ENCODE measurements around the gene ROBO1. TPM values are rescaled to one million over a fixed set of nuclear protein-coding genes. Genes with fewer than 3 reads are reported as not detected.

ROBO1 gene
- total RNA-seq, 1 donor from 2014 or later, result 250 TPM

- no peaks in the 10 kb centered on the region for H3K27me3 Mint-ChIP-seq (ENCODE audit: unreplicated experiment)
- H3K4me1 Mint-ChIP-seq (ENCODE audit: unreplicated experiment), result peaks cover 33% of the 10 kb centered on the region
- DNase-seq (ENCODE audit: low spot score), result no peak
- TF ChIP-seq, protein P1, sequence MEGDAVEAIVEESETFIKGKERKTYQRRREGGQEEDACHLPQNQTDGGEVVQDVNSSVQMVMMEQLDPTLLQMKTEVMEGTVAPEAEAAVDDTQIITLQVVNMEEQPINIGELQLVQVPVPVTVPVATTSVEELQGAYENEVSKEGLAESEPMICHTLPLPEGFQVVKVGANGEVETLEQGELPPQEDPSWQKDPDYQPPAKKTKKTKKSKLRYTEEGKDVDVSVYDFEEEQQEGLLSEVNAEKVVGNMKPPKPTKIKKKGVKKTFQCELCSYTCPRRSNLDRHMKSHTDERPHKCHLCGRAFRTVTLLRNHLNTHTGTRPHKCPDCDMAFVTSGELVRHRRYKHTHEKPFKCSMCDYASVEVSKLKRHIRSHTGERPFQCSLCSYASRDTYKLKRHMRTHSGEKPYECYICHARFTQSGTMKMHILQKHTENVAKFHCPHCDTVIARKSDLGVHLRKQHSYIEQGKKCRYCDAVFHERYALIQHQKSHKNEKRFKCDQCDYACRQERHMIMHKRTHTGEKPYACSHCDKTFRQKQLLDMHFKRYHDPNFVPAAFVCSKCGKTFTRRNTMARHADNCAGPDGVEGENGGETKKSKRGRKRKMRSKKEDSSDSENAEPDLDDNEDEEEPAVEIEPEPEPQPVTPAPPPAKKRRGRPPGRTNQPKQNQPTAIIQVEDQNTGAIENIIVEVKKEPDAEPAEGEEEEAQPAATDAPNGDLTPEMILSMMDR (IDR thresholded peaks at IDR 0.05; ENCODE audit: unreplicated experiment), result no peak
- no peaks in the 10 kb centered on the region for H3K9me3 Mint-ChIP-seq (ENCODE audit: unreplicated experiment)
- H3K4me3 Mint-ChIP-seq (ENCODE audit: unreplicated experiment), result no peak overlapping the region
- H3K36me3 Mint-ChIP-seq (ENCODE audit: low read depth, unreplicated experiment), result no peaks in the 10 kb centered on the region
- H3K27ac Mint-ChIP-seq (ENCODE audit: unreplicated experiment), result peak overlapping the region; percentile 33
Observed at GRCh38 chr3:78736863-78737262, 1030.9 kb downstream of the ROBO1 start.

DNA sequence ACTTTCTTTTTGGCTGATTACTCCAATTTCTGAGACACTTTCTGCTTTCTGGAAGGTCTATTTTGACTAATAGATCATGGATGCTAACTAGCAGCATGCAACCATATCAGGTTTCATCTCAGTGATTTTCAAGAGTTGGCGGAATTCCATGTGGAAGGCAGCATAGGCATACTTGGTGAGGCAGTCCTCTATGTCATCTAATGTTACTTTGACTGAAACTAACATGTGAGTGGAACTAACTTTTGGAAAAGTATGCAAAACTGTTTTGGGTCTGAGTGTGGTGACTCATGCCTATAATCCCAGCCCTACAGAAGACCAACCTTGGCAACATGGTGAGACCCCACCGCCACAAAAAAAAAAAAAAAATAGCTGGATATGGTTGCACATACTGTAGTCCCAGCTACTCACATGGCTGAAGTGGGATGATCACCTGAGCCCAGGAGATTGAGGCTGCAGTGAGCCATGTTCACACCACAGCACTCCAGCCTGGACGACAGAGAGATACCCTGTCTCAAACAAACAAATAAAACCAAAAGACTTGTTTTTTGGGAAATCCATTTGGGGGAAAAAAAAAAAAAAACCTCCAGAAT, 1033.7 kb downstream of the ROBO1 start:
- no peaks in the 10 kb centered on the region for H3K9me3 Mint-ChIP-seq (ENCODE audit: unreplicated experiment)
- TF ChIP-seq, protein P1 (IDR thresholded peaks at IDR 0.05; ENCODE audit: unreplicated experiment), result no peak
- no peaks in the 10 kb centered on the region for H3K27me3 Mint-ChIP-seq (ENCODE audit: unreplicated experiment)
- H3K27ac Mint-ChIP-seq (ENCODE audit: unreplicated experiment), result no peak overlapping the region
- no peak overlapping the region for H3K4me3 Mint-ChIP-seq (ENCODE audit: unreplicated experiment)
- peaks cover 42% of the 10 kb centered on the region for H3K4me1 Mint-ChIP-seq (ENCODE audit: unreplicated experiment)
- H3K36me3 Mint-ChIP-seq (ENCODE audit: low read depth, unreplicated experiment), result no peaks in the 10 kb centered on the region
- DNase-seq (ENCODE audit: low spot score), result no peak

DNA sequence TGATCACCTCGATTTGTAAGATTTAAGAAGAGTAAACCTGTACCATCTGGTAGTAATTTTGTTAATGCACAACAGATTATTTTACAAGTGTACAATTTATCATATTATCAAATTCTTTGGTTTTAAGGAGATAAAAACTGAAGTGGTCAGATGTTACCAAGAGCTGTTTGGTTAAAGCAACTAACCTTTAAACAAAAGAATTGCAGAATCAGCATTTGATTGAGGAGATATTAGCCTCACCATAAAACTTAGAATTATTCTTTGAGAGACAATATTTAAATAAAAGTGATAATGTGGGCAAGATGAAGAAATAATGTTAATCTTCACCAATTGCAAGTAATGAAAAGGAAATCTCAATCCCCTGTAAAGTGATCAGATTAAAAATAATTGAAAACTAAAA, 1034.9 kb downstream of the ROBO1 start:
- H3K36me3 Mint-ChIP-seq (ENCODE audit: low read depth, unreplicated experiment), result no peaks in the 10 kb centered on the region
- no peaks in the 10 kb centered on the region for H3K27me3 Mint-ChIP-seq (ENCODE audit: unreplicated experiment)

DNA sequence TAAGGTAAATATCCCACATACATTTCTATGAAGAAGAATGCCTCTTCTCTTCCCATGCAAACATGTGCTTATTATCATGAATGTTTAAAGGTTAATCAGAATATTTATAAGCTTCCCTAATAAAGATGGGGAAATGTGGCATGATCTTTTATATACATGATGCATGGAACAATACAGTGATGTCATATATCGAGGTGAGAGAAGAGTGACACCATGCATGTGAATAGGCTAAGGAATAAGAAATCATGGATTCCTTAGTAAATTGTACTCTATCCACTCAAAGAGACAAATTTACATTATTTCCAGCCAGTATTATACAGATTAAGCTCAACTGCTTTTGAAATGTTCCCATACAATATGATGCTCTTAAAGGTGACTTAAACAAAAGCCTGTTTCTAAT, 1035.3 kb downstream of the ROBO1 start:
- no peak for DNase-seq (ENCODE audit: low spot score)
- Mint-ChIP-seq H3K27me3 (ENCODE audit: unreplicated experiment) (no peaks in the 10 kb centered on the region), H3K4me3 (ENCODE audit: unreplicated experiment) (no peak overlapping the region), H3K36me3 (ENCODE audit: low read depth, unreplicated experiment) (no peaks in the 10 kb centered on the region), H3K27ac (ENCODE audit: unreplicated experiment) (no peak overlapping the region), H3K4me1 (ENCODE audit: unreplicated experiment) (peaks cover 38% of the 10 kb centered on the region), H3K9me3 (ENCODE audit: unreplicated experiment) (no peaks in the 10 kb centered on the region)
- TF ChIP-seq, protein P1 (IDR thresholded peaks at IDR 0.05; ENCODE audit: unreplicated experiment), result no peak

More for the DNA sequence above, 1034.9 kb downstream of the ROBO1 start:
- H3K4me1 Mint-ChIP-seq (ENCODE audit: unreplicated experiment), result peaks cover 41% of the 10 kb centered on the region
- DNase-seq (ENCODE audit: low spot score), result no peak
- H3K9me3 Mint-ChIP-seq (ENCODE audit: unreplicated experiment), result no peaks in the 10 kb centered on the region
- TF ChIP-seq, protein P1 (IDR thresholded peaks at IDR 0.05; ENCODE audit: unreplicated experiment), result no peak
- H3K27ac Mint-ChIP-seq (ENCODE audit: unreplicated experiment), result no peak overlapping the region
- H3K4me3 Mint-ChIP-seq (ENCODE audit: unreplicated experiment), result no peak overlapping the region

DNA sequence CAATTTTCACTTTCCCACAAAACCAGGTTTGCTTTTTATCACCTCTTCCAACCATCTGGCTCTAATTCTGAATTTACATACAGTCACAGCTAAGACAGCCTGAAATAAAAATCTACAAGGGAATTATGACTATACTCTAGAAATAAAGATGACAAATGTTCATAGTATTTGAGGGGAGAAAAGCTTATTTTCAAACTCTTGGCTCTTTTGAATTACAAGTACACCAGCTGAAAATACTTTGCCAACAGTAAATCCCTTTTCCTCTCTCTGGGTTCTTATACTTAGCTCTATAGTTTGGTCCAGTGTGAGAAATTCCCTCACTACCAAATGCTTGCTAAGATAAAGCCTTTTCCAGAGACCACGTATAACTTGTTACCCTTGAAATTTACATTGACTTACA, 1037.9 kb downstream of the ROBO1 start:
- no peak overlapping the region for H3K27ac Mint-ChIP-seq (ENCODE audit: unreplicated experiment)
- TF ChIP-seq, protein P1 (IDR thresholded peaks at IDR 0.05; ENCODE audit: unreplicated experiment), result no peak
- no peaks in the 10 kb centered on the region for H3K36me3 Mint-ChIP-seq (ENCODE audit: low read depth, unreplicated experiment)
- no peak overlapping the region for H3K4me3 Mint-ChIP-seq (ENCODE audit: unreplicated experiment)
- DNase-seq (ENCODE audit: low spot score), result no peak
- H3K9me3 Mint-ChIP-seq (ENCODE audit: unreplicated experiment), result no peaks in the 10 kb centered on the region
- no peaks in the 10 kb centered on the region for H3K27me3 Mint-ChIP-seq (ENCODE audit: unreplicated experiment)
- H3K4me1 Mint-ChIP-seq (ENCODE audit: unreplicated experiment), result peaks cover 38% of the 10 kb centered on the region

All from endothelial cell (in vitro differentiated cells).